HG03159 (cell line): ENCODE measurements around the gene TMPRSS7.

Experiments used
- ATAC-seq: cut with Tn5 transposase; IDR thresholded peaks from one replicate; pipeline ENCODE4 v1.9.1; 2021; ENCODE audit warnings: mild to moderate bottlenecking, moderate library complexity; ENCODE audit not compliant: unreplicated experiment

Gene TMPRSS7

GRCh38 chr3:112126511-112126911 lies 92.0 kb downstream of the TMPRSS7 start:
- ATAC-seq: no peak

- no peak for ATAC-seq
Observed at GRCh38 chr3:112127522-112128494, 93.3 kb downstream of the TMPRSS7 start.

- ATAC-seq: peak; percentile 71
Observed at GRCh38 chr3:112128843-112129727, 94.5 kb downstream of the TMPRSS7 start.

DNA sequence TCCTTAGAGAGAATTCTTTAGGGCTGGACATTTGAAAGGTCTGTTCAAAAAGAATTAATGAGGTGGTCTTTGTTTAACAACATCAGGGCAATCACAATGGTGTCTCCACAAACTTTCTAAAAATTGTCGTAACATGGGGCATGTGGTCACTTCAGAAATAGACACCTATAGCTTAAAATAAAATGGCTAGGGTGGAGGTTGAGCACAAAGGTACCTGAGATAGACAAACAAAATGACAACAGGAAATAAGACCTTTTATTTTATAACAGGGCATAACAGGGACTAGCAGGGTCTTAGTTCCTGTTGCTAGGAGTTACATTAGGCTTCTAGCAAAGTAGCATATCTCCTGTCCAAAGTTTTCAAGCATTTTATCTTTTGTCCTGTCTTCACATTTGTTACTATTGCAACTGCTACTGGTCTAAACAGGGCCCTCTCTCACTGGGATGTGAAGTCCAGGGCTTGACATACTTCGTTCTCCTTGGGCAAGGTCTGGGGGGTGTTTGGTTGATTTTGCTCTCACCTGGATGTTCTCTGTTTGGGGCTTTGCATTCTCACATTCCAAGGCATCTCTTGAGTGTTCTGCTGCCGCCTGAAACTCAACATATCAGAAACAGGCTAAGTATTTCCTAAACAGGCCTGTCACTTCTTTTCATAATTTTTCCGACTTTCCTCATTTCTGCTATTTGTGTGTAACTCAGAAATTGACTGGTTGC lies 95.5 kb downstream of the TMPRSS7 start:
- ATAC-seq: no peak

- ATAC-seq: no peak
Observed at GRCh38 chr3:112130638-112130993, 96.1 kb downstream of the TMPRSS7 start.
